Transverse colon (tissue), 4 donors: ENCODE results near the gene PRRG3. TPM values are rescaled to one million over a fixed set of nuclear protein-coding genes. Genes with fewer than 3 reads are reported as not detected.

Experiments
- DNase-seq: peaks from one replicate; pipeline ENCODE4 v3.0.0-alpha.2; 2019
- H3K27ac ChIP-seq, 4 donors: fragments of 200-600 bp; sonication (generic); 2 replicates each; pipeline ENCODE4 v1.5.1; 2016 to 2018; ENCODE audit warnings: inconsistent platforms in 4 of 4
- H3K27me3 ChIP-seq: fragments of 200-600 bp; sonication (generic); 2 replicates; pipeline ENCODE4 v1.5.1; 2017; ENCODE audit warnings: inconsistent platforms
- H3K36me3 ChIP-seq, 4 donors: fragments of 200-600 bp; sonication (generic); 2 replicates each; pipeline ENCODE4 v1.5.1; 2017 to 2019; ENCODE audit warnings: inconsistent platforms in 4 of 4
- H3K4me1 ChIP-seq, 4 donors: fragments of 200-600 bp; sonication (generic); 2 replicates each; pipeline ENCODE4 v1.5.1; 2017 to 2020; ENCODE audit warnings: inconsistent platforms in 4 of 4
- H3K4me3 ChIP-seq, 4 donors: fragments of 200-600 bp; sonication (generic); 1 replicate in 1 of 4; 2 replicates in 3 of 4; pipeline versions ENCODE4 v1.5.1 to v1.6.1; 2017 to 2019; ENCODE audit warnings: inconsistent platforms in 4 of 4
- H3K9me3 ChIP-seq, 2 donors: fragments of 200-600 bp; sonication (generic); 2 replicates each; pipeline ENCODE4 v1.5.1; 2017 to 2019; ENCODE audit warnings: inconsistent platforms in 2 of 2
- EP300 ChIP-seq: sonication (generic); formaldehyde crosslinking; IDR thresholded peaks from one replicate; pipeline ENCODE4 v1.6.1; 2017; ENCODE audit warnings: antibody characterized with exemption, low read depth
- POLR2A ChIP-seq: fragments of 450-650 bp; IDR thresholded peaks from one replicate; pipeline ENCODE4 v1.6.1; 2016; ENCODE audit warnings: antibody characterized with exemption, mild to moderate bottlenecking, moderate library complexity
- POLR2AphosphoS5 ChIP-seq, 3 donors: sonication (generic); formaldehyde crosslinking; IDR thresholded peaks; one replicate each; pipeline ENCODE4 v1.6.1; 2016; ENCODE audit warnings: antibody characterized with exemption in 3 of 3
- WGBS, 2 donors: methylation state at CpG; one replicate each; pipeline ENCODE4 v1.1.5; 2018; ENCODE audit warnings: low coverage in 1 of 2; 5-methylcytosine and 5-hydroxymethylcytosine counted together
- in situ Hi-C, 4 donors: fragments of 200-750 bp; cut with MboI; loops; one replicate each; pipeline versions ENCODE4 v1.15.0 to v1.15.1; 2017; ENCODE audit warnings: low sequenced_read_pairs in 3 of 4, low pct_ligation_motif_present in 1 of 4, low pct_unique_long_range_greater_than_20kb in 1 of 4
- intact Hi-C: fragments of 100-400 bp; cut with DNase I; formaldehyde crosslinking; loops from one replicate; pipeline ENCODE4 v1.15.1; 2023; ENCODE audit warnings: low total_unique reads
- total RNA-seq, 4 donors: library from RNA; depleted of rRNA; stranded (reverse); fragments of >200 nt; gene quantifications; one replicate each; pipeline ENCODE4 v1.1.0, GENCODE V29; 2016
- TF ChIP-seq, protein P1 (sequence below), 5 experiments: fragments of 200-600 bp in 3 of 5; fragments of 450-650 bp in 2 of 5; sonication (generic) in 3 of 5; IDR thresholded peaks; 1 replicate in 2 of 5; 2 replicates in 3 of 5; pipeline ENCODE4 v1.5.1; 2016 to 2017; ENCODE audit warnings: antibody characterized with exemption in 5 of 5, inconsistent platforms in 3 of 5, mild to moderate bottlenecking in 2 of 5, moderate library complexity in 1 of 5

PRRG3 gene
- total RNA-seq, 4 donors from 2014 or later: 0.68 to 3.2 (median 1.8) TPM; not detected in 1

DNA sequence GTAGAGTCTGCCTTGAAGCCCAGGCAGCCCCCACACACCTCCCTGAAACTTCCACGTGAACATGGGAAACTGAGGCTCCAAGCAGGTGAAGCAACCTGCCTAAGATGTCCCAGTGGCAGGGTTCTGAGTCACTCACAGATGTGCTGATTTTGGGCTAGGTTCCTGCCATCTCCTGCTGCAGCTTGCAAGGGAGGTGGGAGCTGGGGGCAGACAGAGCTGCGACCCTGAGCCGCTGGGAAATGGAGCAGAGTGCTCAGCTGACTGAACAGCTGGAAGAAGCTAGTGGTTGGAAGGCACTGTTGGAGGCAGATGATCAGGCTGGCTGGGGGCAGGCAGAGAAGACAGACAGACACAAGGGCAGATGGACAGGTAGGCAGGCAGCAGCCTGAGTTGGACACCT lies 17.0 kb downstream of the PRRG3 start:
- no peak overlapping the region for H3K27ac ChIP-seq
- no peaks in the 10 kb centered on the region for H3K27me3 ChIP-seq
- H3K36me3 ChIP-seq: no peaks in the 10 kb centered on the region
- WGBS, 2 donors: 54% methylated on average over 3 of the region's 3 CpGs; no CpG with 5 or more reads in 1 of the 2 donors
- no peaks in the 10 kb centered on the region for H3K9me3 ChIP-seq
- intact Hi-C loops: no loop called here
- DNase-seq: no peak
- H3K4me1 ChIP-seq: no peaks in the 10 kb centered on the region
- H3K4me3 ChIP-seq: no peak overlapping the region
- no peak for TF ChIP-seq POLR2AphosphoS5 (IDR thresholded peaks at IDR 0.05)
- TF ChIP-seq POLR2A: no peak
- TF ChIP-seq EP300: no peak
- TF ChIP-seq, protein P1, sequence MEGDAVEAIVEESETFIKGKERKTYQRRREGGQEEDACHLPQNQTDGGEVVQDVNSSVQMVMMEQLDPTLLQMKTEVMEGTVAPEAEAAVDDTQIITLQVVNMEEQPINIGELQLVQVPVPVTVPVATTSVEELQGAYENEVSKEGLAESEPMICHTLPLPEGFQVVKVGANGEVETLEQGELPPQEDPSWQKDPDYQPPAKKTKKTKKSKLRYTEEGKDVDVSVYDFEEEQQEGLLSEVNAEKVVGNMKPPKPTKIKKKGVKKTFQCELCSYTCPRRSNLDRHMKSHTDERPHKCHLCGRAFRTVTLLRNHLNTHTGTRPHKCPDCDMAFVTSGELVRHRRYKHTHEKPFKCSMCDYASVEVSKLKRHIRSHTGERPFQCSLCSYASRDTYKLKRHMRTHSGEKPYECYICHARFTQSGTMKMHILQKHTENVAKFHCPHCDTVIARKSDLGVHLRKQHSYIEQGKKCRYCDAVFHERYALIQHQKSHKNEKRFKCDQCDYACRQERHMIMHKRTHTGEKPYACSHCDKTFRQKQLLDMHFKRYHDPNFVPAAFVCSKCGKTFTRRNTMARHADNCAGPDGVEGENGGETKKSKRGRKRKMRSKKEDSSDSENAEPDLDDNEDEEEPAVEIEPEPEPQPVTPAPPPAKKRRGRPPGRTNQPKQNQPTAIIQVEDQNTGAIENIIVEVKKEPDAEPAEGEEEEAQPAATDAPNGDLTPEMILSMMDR (IDR thresholded peaks at IDR 0.05): no peak
- in situ Hi-C loops: no loop called here

DNA sequence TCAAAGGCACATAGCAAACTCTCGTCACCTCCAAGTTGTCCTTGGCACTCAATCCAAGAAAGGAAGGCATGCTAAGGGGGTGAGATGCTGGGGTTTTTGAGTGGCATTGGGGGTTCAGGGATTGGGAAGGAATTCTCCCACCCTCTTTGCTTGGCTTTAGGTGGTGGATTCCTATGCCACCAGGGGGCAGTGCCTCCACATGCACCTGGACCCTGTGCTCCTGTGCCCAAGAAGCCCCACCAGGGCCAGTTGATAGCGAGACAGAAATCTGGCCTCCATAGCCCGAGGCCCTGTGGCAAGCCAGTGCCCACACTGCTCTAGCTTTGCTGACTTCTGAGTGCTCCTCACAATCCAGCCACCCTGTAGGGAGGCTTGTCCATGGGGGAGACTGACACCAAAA lies 18.6 kb downstream of the PRRG3 start:
- H3K27ac ChIP-seq: no peak overlapping the region
- DNase-seq: no peak

DNA sequence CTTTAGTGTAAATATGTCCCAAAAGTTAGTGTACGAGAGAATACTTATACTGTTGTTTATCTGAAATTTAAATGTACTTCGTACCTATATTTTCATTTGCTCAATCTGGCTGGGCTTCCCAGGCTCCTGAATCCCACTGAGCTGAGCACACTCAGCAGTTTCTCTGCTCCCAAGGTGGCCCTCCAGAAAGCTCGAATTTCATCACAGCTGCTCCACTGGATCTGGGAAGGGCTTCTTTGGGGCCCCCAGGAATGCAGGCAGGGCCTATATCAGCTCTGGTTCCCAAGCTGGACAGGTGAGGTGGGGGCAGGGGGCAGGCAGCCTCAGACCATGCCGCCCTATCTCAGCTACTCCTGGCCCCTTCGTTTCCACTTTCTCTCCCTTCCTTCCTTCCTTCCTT lies 19.1 kb downstream of the PRRG3 start:
- intact Hi-C loops: no loop called here
- in situ Hi-C loops: no loop called here
- TF ChIP-seq EP300 (no peak), POLR2AphosphoS5 (IDR thresholded peaks at IDR 0.05) (no peak), POLR2A (no peak)
- TF ChIP-seq, protein P1 (IDR thresholded peaks at IDR 0.05): no peak

More for the DNA sequence above, 18.6 kb downstream of the PRRG3 start:
- TF ChIP-seq, protein P1 (IDR thresholded peaks at IDR 0.05): peak in 3 of 5 experiments; percentile 15 to 20 (median 18)
- TF ChIP-seq POLR2AphosphoS5 (IDR thresholded peaks at IDR 0.05): no peak
- H3K9me3 ChIP-seq: no peaks in the 10 kb centered on the region
- in situ Hi-C loops (no loop called here), intact Hi-C loops (no loop called here)
- no peaks in the 10 kb centered on the region for H3K27me3 ChIP-seq
- H3K36me3 ChIP-seq: no peaks in the 10 kb centered on the region
- 51% methylated on average over 3 of the region's 3 CpGs; no CpG with 5 or more reads in 1 of the 2 donors for WGBS, 2 donors
- no peaks in the 10 kb centered on the region for H3K4me1 ChIP-seq
- no peak overlapping the region for H3K4me3 ChIP-seq

DNA sequence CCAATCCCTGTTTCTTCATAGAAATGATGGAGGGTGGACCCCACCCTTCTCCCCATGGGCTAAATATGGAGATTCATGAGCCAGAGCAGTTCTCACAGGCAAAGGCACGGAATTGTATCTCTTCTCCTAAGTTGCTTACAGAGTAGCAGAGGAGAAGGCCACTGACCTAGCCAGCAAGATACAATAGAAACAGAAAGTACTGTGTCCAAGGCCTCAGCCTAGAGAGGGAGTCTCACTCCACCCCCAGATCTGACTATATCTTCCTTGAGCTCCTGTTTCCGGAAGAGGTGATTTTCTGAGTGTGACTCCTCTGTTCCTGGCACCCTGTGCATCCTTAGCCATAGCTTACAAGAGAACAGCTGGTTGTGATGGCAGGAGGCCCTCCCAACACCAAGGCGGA lies 20.5 kb downstream of the PRRG3 start, which contains the start of gene FATE1:
Gene FATE1 (plus strand): TSS at position 284 of the 400 bp plus-strand sequence. CDS start 85 bp downstream, at position 369.
- TF ChIP-seq POLR2AphosphoS5 (IDR thresholded peaks at IDR 0.05): no peak
- TF ChIP-seq, protein P1 (IDR thresholded peaks at IDR 0.05): no peak
- TF ChIP-seq POLR2A: no peak
- TF ChIP-seq EP300: no peak
- Histone ChIP-seq H3K27ac (no peak within 1 kb of the TSS), H3K36me3 (no peaks in the 10 kb centered on the region), H3K27me3 (no peaks in the 10 kb centered on the region), H3K4me3 (no peak within 1 kb of the TSS), H3K9me3 (no peaks in the 10 kb centered on the region), H3K4me1 (no peaks in the 10 kb centered on the region)
- WGBS, 2 donors: 53% methylated on average over 3 of the region's 3 CpGs; no CpG with 5 or more reads in 1 of the 2 donors
- intact Hi-C loops (no loop called here), in situ Hi-C loops (no loop called here)
- DNase-seq: no peak

More for the DNA sequence above, 19.1 kb downstream of the PRRG3 start:
- 68% methylated on average over 5 of the region's 5 CpGs; no CpG with 5 or more reads in 1 of the 2 donors for WGBS, 2 donors
- H3K4me3 ChIP-seq: no peak overlapping the region
- no peaks in the 10 kb centered on the region for H3K4me1 ChIP-seq
- no peaks in the 10 kb centered on the region for H3K36me3 ChIP-seq
- H3K27ac ChIP-seq: no peak overlapping the region
- no peaks in the 10 kb centered on the region for H3K27me3 ChIP-seq
- H3K9me3 ChIP-seq: no peaks in the 10 kb centered on the region
- no peak for DNase-seq
